Measurements from ENCODE around the gene MED13L.

GRCh38 chr12:116213885-116214527 lies 63.5 kb downstream of the MED13L start:
- no peak for TF ChIP-seq CTCF (IDR thresholded peaks at IDR 0.05; ENCODE audit: extremely low read depth in 1 of 2, insufficient read depth in 1 of 2, low read depth in 1 of 2, low read length in 2 of 2)
- no peak for TF ChIP-seq POLR2A (IDR thresholded peaks at IDR 0.05; ENCODE audit: low read depth, low read length)
- no peak for TF ChIP-seq FOS (IDR thresholded peaks at IDR 0.05; ENCODE audit: borderline replicate concordance, insufficient read depth, low read length)
- no peak for TF ChIP-seq EZH2 (IDR thresholded peaks at IDR 0.05; ENCODE audit: borderline replicate concordance, low read depth, low read length, severe bottlenecking)
- TF ChIP-seq POLR2AphosphoS5 (IDR thresholded peaks at IDR 0.05; ENCODE audit: insufficient read depth, low read depth, low read length): no peak
- no peak for TF ChIP-seq MAX (IDR thresholded peaks at IDR 0.05; ENCODE audit: insufficient read depth, insufficient read length)
- TF ChIP-seq MYC (IDR thresholded peaks at IDR 0.05; ENCODE audit: low read depth, low read length): no peak
- no peak for TF ChIP-seq GATA2 (IDR thresholded peaks at IDR 0.05; ENCODE audit: insufficient read depth, insufficient read length, low read depth, low read length)
